ENCODE measurements around the gene PRKAG2. TPM values are rescaled to one million over a fixed set of nuclear protein-coding genes. Genes with fewer than 3 reads are reported as not detected.
A peak's percentile ranks its signal among the peaks of the same experiment; 100 is the strongest.
"Not testable (repeated sequence)": the region's sequence is repeated elsewhere in the genome, so short reads cannot be mapped to it uniquely, and the experiment has no call there.

Gene PRKAG2
- total RNA-seq, 2 donors from 2014 or later: 38.3 to 78.5 TPM

GRCh38 chr7:151748733-151749132 is 128.2 kb downstream of the PRKAG2 start:
- ATAC-seq (ENCODE audit: insufficient number of reproducible peaks, low FRiP score, low read depth) (no peak), DNase-seq (ENCODE audit: low spot score) (no peak)
- H3K36me3 ChIP-seq: no peaks in the 10 kb centered on the region
- peaks cover 15 to 29% of the 10 kb centered on the region in 2 donors for H3K4me1 ChIP-seq (ENCODE audit: control insufficient read depth in 1 of 2, low read depth in 2 of 2)
- no peak overlapping the region for H3K27ac ChIP-seq
- no peak for TF ChIP-seq CTCF (IDR thresholded peaks at IDR 0.05)
- H3K9me3 ChIP-seq: no peaks in the 10 kb centered on the region
- no peak overlapping the region for H3K4me3 ChIP-seq
- no peaks in the 10 kb centered on the region for H3K27me3 ChIP-seq (replicated peaks; ENCODE audit: insufficient read depth)

GRCh38 chr7:151748021-151748420 is 128.9 kb downstream of the PRKAG2 start:
- H3K36me3 ChIP-seq; H3K4me3 ChIP-seq; H3K27ac ChIP-seq; H3K27me3 ChIP-seq (replicated peaks; ENCODE audit: insufficient read depth); H3K9me3 ChIP-seq; ATAC-seq (ENCODE audit: insufficient number of reproducible peaks, low FRiP score, low read depth); DNase-seq (ENCODE audit: low spot score): not testable (repeated sequence)
- peaks cover 21 to 35% of the 10 kb centered on the region in 2 donors for H3K4me1 ChIP-seq (ENCODE audit: control insufficient read depth in 1 of 2, low read depth in 2 of 2)

- Histone ChIP-seq H3K4me3 (peak overlapping the region; percentile 44), H3K4me1 (ENCODE audit: control insufficient read depth in 1 of 2, low read depth in 2 of 2) (peaks cover 21 to 35% of the 10 kb centered on the region in 2 donors), H3K27me3 (replicated peaks; ENCODE audit: insufficient read depth) (no peaks in the 10 kb centered on the region), H3K9me3 (no peaks in the 10 kb centered on the region), H3K27ac (peak overlapping the region; percentile 60 to 61), H3K36me3 (no peaks in the 10 kb centered on the region)
- DNase-seq (ENCODE audit: low spot score): no peak
- no peak for TF ChIP-seq CTCF (IDR thresholded peaks at IDR 0.05)
- ATAC-seq (ENCODE audit: insufficient number of reproducible peaks, low FRiP score, low read depth): no peak
Observed at GRCh38 chr7:151745706-151746105, 131.2 kb downstream of the PRKAG2 start.

- peak; percentile 78 for ATAC-seq (ENCODE audit: insufficient number of reproducible peaks, low FRiP score, low read depth)
- peak; percentile 62 for TF ChIP-seq CTCF (IDR thresholded peaks at IDR 0.05)
- H3K27me3 ChIP-seq (replicated peaks; ENCODE audit: insufficient read depth): no peaks in the 10 kb centered on the region
- peak overlapping the region; percentile 60 to 61 for H3K27ac ChIP-seq
- H3K4me3 ChIP-seq: peak overlapping the region; percentile 44
- H3K36me3 ChIP-seq: no peaks in the 10 kb centered on the region
- H3K9me3 ChIP-seq: no peaks in the 10 kb centered on the region
- H3K4me1 ChIP-seq (ENCODE audit: control insufficient read depth in 1 of 2, low read depth in 2 of 2): peaks cover 21 to 35% of the 10 kb centered on the region in 2 donors
- DNase-seq (ENCODE audit: low spot score): peak; percentile 87
Observed at GRCh38 chr7:151744656-151745638, 132.0 kb downstream of the PRKAG2 start.

- Histone ChIP-seq H3K4me1 (ENCODE audit: control insufficient read depth in 1 of 2, low read depth in 2 of 2) (peaks cover 21 to 35% of the 10 kb centered on the region in 2 donors), H3K9me3 (no peaks in the 10 kb centered on the region), H3K36me3 (no peaks in the 10 kb centered on the region), H3K27me3 (replicated peaks; ENCODE audit: insufficient read depth) (no peaks in the 10 kb centered on the region), H3K4me3 (no peak overlapping the region), H3K27ac (no peak overlapping the region)
- no peak for TF ChIP-seq CTCF (IDR thresholded peaks at IDR 0.05)
- DNase-seq (ENCODE audit: low spot score) (no peak), ATAC-seq (ENCODE audit: insufficient number of reproducible peaks, low FRiP score, low read depth) (no peak)
Observed at GRCh38 chr7:151744051-151744580, 132.8 kb downstream of the PRKAG2 start.
